PC-9 (cell line): ENCODE results near the gene SLC38A9.

ENCODE experiments used
- EZH2 ChIP-seq: fragments of 200-600 bp; sonication (generic); IDR thresholded peaks from 2 replicates; pipeline ENCODE4 v1.8.0; 2017; ENCODE audit warnings: antibody characterized with exemption, low read depth
- TF ChIP-seq, protein P1 (sequence below): fragments of 200-600 bp; sonication (generic); conservative IDR thresholded peaks from 2 replicates; pipeline ENCODE4 v1.6.1; 2017; ENCODE audit warnings: mixed run types, antibody characterized with exemption, mild to moderate bottlenecking, moderate library complexity

DNA sequence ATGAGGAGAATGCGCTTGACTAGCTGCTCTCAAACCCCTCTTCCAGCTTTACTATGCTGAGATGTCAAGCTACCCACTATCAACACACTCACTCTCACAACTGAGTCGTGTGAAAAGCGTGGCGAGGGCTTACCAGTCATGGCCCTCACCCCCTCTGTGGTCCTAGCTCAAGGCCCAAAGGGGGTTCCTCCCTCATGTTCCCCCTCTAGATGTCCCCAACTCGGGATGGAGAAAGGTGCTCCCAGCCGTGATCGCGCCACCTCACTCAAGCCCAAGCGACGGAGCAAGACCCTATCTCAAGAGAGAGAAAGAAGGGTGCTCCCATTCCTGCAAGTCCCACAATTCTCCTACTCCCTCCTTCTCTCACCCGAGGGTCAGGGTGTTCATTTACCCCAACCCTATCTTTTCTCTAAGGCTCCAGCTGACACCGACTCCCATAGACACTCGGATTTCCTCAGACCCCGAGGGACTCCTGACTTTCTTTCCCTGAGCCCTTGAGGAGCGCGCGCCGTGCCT lies 559 bp downstream of the SLC38A9 start:
- TF ChIP-seq, protein P1, sequence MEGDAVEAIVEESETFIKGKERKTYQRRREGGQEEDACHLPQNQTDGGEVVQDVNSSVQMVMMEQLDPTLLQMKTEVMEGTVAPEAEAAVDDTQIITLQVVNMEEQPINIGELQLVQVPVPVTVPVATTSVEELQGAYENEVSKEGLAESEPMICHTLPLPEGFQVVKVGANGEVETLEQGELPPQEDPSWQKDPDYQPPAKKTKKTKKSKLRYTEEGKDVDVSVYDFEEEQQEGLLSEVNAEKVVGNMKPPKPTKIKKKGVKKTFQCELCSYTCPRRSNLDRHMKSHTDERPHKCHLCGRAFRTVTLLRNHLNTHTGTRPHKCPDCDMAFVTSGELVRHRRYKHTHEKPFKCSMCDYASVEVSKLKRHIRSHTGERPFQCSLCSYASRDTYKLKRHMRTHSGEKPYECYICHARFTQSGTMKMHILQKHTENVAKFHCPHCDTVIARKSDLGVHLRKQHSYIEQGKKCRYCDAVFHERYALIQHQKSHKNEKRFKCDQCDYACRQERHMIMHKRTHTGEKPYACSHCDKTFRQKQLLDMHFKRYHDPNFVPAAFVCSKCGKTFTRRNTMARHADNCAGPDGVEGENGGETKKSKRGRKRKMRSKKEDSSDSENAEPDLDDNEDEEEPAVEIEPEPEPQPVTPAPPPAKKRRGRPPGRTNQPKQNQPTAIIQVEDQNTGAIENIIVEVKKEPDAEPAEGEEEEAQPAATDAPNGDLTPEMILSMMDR, result no peak
- TF ChIP-seq EZH2, result no peak
